GM11168 (cell line): ENCODE results near the gene RMND1.
"Not testable (repeated sequence)": the region's sequence is repeated elsewhere in the genome, so short reads cannot be mapped to it uniquely, and the experiment has no call there.

Experiments
- in situ Hi-C: fragments of 300-500 bp; cut with MboI; formaldehyde crosslinking; loops from one replicate; pipeline ENCODE4 v1.12.0; 2022; ENCODE audit warnings: low sequenced_read_pairs; ENCODE audit not compliant: unreplicated experiment

The RMND1 gene

GRCh38 chr6:151388997-151389617 lies 62.8 kb downstream of the RMND1 start:
- in situ Hi-C loops, result no loop called here

- in situ Hi-C loops, result no loop called here
These were observed 63.7 kb downstream of the RMND1 start for GRCh38 chr6:151388236-151388635.

- in situ Hi-C loops, result no loop called here
These were observed 64.6 kb downstream of the RMND1 start for GRCh38 chr6:151387175-151387970.

- in situ Hi-C loops, result no loop called here
These were observed 66.7 kb downstream of the RMND1 start for GRCh38 chr6:151385177-151385576.

GRCh38 chr6:151384151-151384550 lies 67.8 kb downstream of the RMND1 start:
- in situ Hi-C loops, result no loop called here

- in situ Hi-C loops, result not testable (repeated sequence)
These were observed 69.3 kb downstream of the RMND1 start for GRCh38 chr6:151382631-151383030.

- in situ Hi-C loops, result no loop called here
These were observed 70.2 kb downstream of the RMND1 start for GRCh38 chr6:151381722-151382121.

GRCh38 chr6:151380848-151381205 lies 71.1 kb downstream of the RMND1 start:
- in situ Hi-C loops, result no loop called here

- in situ Hi-C loops, result no loop called here
These were observed 71.7 kb downstream of the RMND1 start for GRCh38 chr6:151379933-151380847.

- in situ Hi-C loops, result no loop called here
These were observed 74.8 kb downstream of the RMND1 start for GRCh38 chr6:151377095-151377494.

GRCh38 chr6:151376440-151376839 lies 75.5 kb downstream of the RMND1 start:
- in situ Hi-C loops, result no loop called here

GRCh38 chr6:151375833-151376232 lies 76.1 kb downstream of the RMND1 start:
- in situ Hi-C loops, result no loop called here

- in situ Hi-C loops, result no loop called here
These were observed 77.8 kb downstream of the RMND1 start for GRCh38 chr6:151374036-151374683.

- in situ Hi-C loops, result no loop called here
These were observed 79.8 kb downstream of the RMND1 start for GRCh38 chr6:151372164-151372563.

- in situ Hi-C loops, result no loop called here
These were observed 81.3 kb downstream of the RMND1 start for GRCh38 chr6:151370509-151371078.

- in situ Hi-C loops, result no loop called here
These were observed 86.7 kb downstream of the RMND1 start for GRCh38 chr6:151365233-151365632.

- in situ Hi-C loops, result no loop called here
These were observed 92.4 kb downstream of the RMND1 start for GRCh38 chr6:151359486-151359885.

GRCh38 chr6:151358475-151358874 lies 93.5 kb downstream of the RMND1 start:
- in situ Hi-C loops, result no loop called here

GRCh38 chr6:151357758-151358436 lies 94.0 kb downstream of the RMND1 start:
- in situ Hi-C loops, result no loop called here

GRCh38 chr6:151356983-151357382 lies 94.9 kb downstream of the RMND1 start:
- in situ Hi-C loops, result not testable (repeated sequence)
